HL-60/S4 treated with phorbol 12-myristate 13-acetate at 8.2 ng/mL for 4 days and 3 days (cell line): ENCODE data around the gene PARP16.

Source experiments
- in situ Hi-C: fragments of 300-500 bp; cut with MboI; formaldehyde crosslinking; loops from 2 replicates; pipeline ENCODE4 v1.15.0; 2022; ENCODE audit warnings: low sequenced_read_pairs

PARP16 gene

GRCh38 chr15:65209701-65210643 lies 76.7 kb downstream of the PARP16 start:
- in situ Hi-C loops: no loop called here

- in situ Hi-C loops: no loop called here
Measured at GRCh38 chr15:65208647-65209046, 78.0 kb downstream of the PARP16 start.
